ENCODE measurements around the gene MADD. TPM values are rescaled to one million over a fixed set of nuclear protein-coding genes. Genes with fewer than 3 reads are reported as not detected.

The MADD gene
- total and polyA plus RNA-seq, 2 donors (not counting 3 experiments of a cell fraction or from before 2014, with no cell fraction given): 35.3 to 36.8 TPM

DNA sequence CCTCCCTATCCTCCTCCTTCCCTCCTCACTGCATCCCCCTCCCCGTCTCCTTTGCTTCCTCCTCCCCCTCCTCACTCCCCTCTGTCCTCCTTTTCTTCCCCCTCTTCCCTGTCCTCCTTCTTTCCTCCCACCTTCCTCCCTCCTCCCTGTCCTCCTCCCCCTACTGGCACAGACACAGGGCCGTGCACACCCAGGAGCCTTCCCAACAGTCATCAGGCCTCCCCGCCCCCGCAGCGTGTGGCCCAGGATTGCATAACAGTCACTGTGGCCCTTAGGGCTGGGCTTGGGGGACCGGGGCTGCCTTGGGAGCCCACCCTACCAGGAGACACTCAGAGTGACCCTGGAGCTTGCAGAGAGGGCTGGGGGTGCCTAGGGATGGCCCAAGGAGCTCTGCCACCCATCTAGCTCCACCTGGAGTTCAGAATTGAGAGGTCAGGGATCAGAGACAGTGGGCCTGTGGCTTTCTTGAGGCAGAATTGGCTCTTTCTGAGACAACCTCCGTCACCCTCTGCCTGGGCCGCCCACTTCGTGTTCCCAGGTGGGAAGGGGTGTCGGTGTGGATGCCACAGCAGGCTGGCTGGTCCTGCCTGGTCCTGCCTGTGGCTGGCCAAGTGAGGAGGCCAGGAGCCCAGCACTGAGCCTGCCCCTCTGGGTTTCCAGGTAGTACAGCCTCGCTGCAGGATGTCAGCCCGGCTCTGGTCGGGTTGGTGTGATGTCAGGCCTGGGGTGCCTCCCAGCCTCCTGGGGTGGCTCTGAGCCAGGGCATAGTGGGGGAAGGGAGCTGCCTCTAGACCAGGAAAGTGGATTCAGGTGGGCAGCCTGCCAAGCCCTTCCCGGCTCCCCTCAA is 106.8 kb downstream of the MADD start:
- H3K27me3 ChIP-seq (ENCODE audit: control insufficient read depth in 2 of 2, insufficient read depth in 2 of 2, low read length in 2 of 2): no peaks in the 10 kb centered on the region
- no peak for DNase-seq (ENCODE audit: low read depth, low spot score)
- no peaks in the 10 kb centered on the region for H3K36me3 ChIP-seq (ENCODE audit: control insufficient read depth in 2 of 2, extremely low read depth in 1 of 2, insufficient read depth in 2 of 2, low read length in 2 of 2)
- H2AFZ ChIP-seq (ENCODE audit: low read depth, low read length): no peak overlapping the region
- H3K9me1 ChIP-seq (replicated peaks; ENCODE audit: control insufficient read depth, extremely low read depth, insufficient read depth, low read length): no peaks in the 10 kb centered on the region
- H3K9ac ChIP-seq (replicated peaks; ENCODE audit: extremely low read depth, insufficient read depth, low read length): no peak overlapping the region
- no peak overlapping the region for H3K4me3 ChIP-seq (replicated peaks in 1 of 3; ENCODE audit: insufficient read depth in 1 of 3, low read depth in 1 of 3, low read length in 3 of 3)
- no peaks in the 10 kb centered on the region for H4K20me1 ChIP-seq (replicated peaks; ENCODE audit: control insufficient read depth, extremely low read depth, insufficient read depth, low read length)
- no peak overlapping the region for H3K4me2 ChIP-seq (ENCODE audit: insufficient read depth, low read length)
- TF ChIP-seq, protein P1, sequence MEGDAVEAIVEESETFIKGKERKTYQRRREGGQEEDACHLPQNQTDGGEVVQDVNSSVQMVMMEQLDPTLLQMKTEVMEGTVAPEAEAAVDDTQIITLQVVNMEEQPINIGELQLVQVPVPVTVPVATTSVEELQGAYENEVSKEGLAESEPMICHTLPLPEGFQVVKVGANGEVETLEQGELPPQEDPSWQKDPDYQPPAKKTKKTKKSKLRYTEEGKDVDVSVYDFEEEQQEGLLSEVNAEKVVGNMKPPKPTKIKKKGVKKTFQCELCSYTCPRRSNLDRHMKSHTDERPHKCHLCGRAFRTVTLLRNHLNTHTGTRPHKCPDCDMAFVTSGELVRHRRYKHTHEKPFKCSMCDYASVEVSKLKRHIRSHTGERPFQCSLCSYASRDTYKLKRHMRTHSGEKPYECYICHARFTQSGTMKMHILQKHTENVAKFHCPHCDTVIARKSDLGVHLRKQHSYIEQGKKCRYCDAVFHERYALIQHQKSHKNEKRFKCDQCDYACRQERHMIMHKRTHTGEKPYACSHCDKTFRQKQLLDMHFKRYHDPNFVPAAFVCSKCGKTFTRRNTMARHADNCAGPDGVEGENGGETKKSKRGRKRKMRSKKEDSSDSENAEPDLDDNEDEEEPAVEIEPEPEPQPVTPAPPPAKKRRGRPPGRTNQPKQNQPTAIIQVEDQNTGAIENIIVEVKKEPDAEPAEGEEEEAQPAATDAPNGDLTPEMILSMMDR (IDR thresholded peaks at IDR 0.05; ENCODE audit: extremely low read depth in 1 of 2, insufficient read depth in 1 of 2, low read depth in 1 of 2, low read length in 2 of 2): no peak
- TF ChIP-seq GATA2 (IDR thresholded peaks at IDR 0.05; ENCODE audit: insufficient read depth, insufficient read length, low read depth, low read length): no peak
- TF ChIP-seq POLR2AphosphoS5 (IDR thresholded peaks at IDR 0.05; ENCODE audit: insufficient read depth, low read depth, low read length): no peak
- TF ChIP-seq, protein P2, sequence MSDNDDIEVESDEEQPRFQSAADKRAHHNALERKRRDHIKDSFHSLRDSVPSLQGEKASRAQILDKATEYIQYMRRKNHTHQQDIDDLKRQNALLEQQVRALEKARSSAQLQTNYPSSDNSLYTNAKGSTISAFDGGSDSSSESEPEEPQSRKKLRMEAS (IDR thresholded peaks at IDR 0.05; ENCODE audit: insufficient read depth, insufficient read length): no peak
- TF ChIP-seq JUN (IDR thresholded peaks at IDR 0.05; ENCODE audit: borderline replicate concordance, insufficient read depth, insufficient read length, low read depth): no peak
- no peak for TF ChIP-seq FOS (IDR thresholded peaks at IDR 0.05; ENCODE audit: borderline replicate concordance, insufficient read depth, low read length)
- no peak for TF ChIP-seq EZH2 (IDR thresholded peaks at IDR 0.05; ENCODE audit: borderline replicate concordance, low read depth, low read length, severe bottlenecking)
- no peak for TF ChIP-seq MYC (IDR thresholded peaks at IDR 0.05; ENCODE audit: low read depth, low read length)
- TF ChIP-seq POLR2A (IDR thresholded peaks at IDR 0.05; ENCODE audit: low read depth, low read length): no peak
- CTCF ChIA-PET: no interaction called here
- FAIRE-seq: no peak
- peaks cover 9% of the 10 kb centered on the region for H3K4me1 ChIP-seq (ENCODE audit: control insufficient read depth, extremely low read depth, insufficient read depth, low read length)
- dilution Hi-C loops (cut with MboI; ENCODE audit: extremely low pct_ligation_motif_present, low sequenced_read_pairs) (no loop called here), intact Hi-C loops (cut with micrococcal nuclease) (no loop called here)
- H3K79me2 ChIP-seq (ENCODE audit: control insufficient read depth, insufficient read depth, low read length): no peaks in the 10 kb centered on the region
- H3K9me3 ChIP-seq (replicated peaks; ENCODE audit: control insufficient read depth, insufficient read depth, low read length): no peaks in the 10 kb centered on the region
- POLR2A ChIA-PET: no interaction called here
- no TSS peak for BruUV-seq (replicated peaks)
- H3K27ac ChIP-seq (ENCODE audit: insufficient read depth, low read depth, low read length): no peak overlapping the region

Data from endothelial cell of umbilical vein (primary cell).